H9 (cell line): ENCODE measurements around the gene HIC1. TPM values are rescaled to one million over a fixed set of nuclear protein-coding genes. Genes with fewer than 3 reads are reported as not detected.

Experiments
- DNase-seq: peaks from one replicate; pipeline ENCODE4 v3.0.0-alpha.2; 2017
- H2AFZ ChIP-seq: one replicate; pipeline ENCODE4 v1.6.1; 2013; ENCODE audit warnings: mild to moderate bottlenecking, low read length, control low read depth, moderate library complexity
- H2AK5ac ChIP-seq: 2 replicates; pipeline ENCODE4 v1.6.1; 2013; ENCODE audit warnings: low read length, control low read depth, mixed read lengths; ENCODE audit not compliant: insufficient read length
- H2BK120ac ChIP-seq: one replicate; pipeline ENCODE4 v1.6.1; 2013; ENCODE audit warnings: low read depth, mild to moderate bottlenecking, low read length, control low read depth, inconsistent platforms; ENCODE audit not compliant: poor library complexity, severe bottlenecking
- H2BK12ac ChIP-seq: 2 replicates; pipeline ENCODE4 v1.6.1; 2013; ENCODE audit warnings: low read length, control low read depth, mixed read lengths, low read depth; ENCODE audit not compliant: insufficient read length
- H2BK15ac ChIP-seq: 2 replicates; pipeline ENCODE4 v1.6.1; 2013; ENCODE audit warnings: low read depth, low read length, control low read depth
- H2BK20ac ChIP-seq: one replicate; pipeline ENCODE4 v1.6.1; 2013; ENCODE audit warnings: low read depth, mild to moderate bottlenecking, low read length, control low read depth, inconsistent platforms; ENCODE audit not compliant: poor library complexity, severe bottlenecking
- H2BK5ac ChIP-seq: 2 replicates; pipeline ENCODE4 v1.6.1; 2013; ENCODE audit warnings: low read length, control low read depth, mixed read lengths; ENCODE audit not compliant: insufficient read length
- H3K14ac ChIP-seq: 2 replicates; pipeline ENCODE4 v1.6.1; 2013; ENCODE audit warnings: low read length, control low read depth; ENCODE audit not compliant: insufficient read depth
- H3K18ac ChIP-seq: 2 replicates; pipeline ENCODE4 v1.6.1; 2013; ENCODE audit warnings: low read depth, mild to moderate bottlenecking, mixed read lengths, low read length, control low read depth; ENCODE audit not compliant: insufficient read length
- H3K23ac ChIP-seq: 2 replicates; pipeline ENCODE4 v1.6.1; 2013; ENCODE audit warnings: low read length, control low read depth, mixed read lengths, low read depth; ENCODE audit not compliant: insufficient read length
- H3K23me2 ChIP-seq: 2 replicates; pipeline ENCODE4 v1.6.1; 2013; ENCODE audit warnings: low read depth, mild to moderate bottlenecking, mixed read lengths, low read length, control low read depth; ENCODE audit not compliant: insufficient read length, poor library complexity, severe bottlenecking
- H3K27ac ChIP-seq: 2 replicates; pipeline ENCODE4 v1.5.1; 2013; ENCODE audit warnings: low read length, control low read depth, mixed read lengths, low read depth; ENCODE audit not compliant: insufficient read length
- H3K27me3 ChIP-seq: 2 replicates; pipeline ENCODE4 v1.6.1; 2013; ENCODE audit warnings: low read length, control low read depth, inconsistent platforms; ENCODE audit not compliant: insufficient read depth
- H3K4ac ChIP-seq: 2 replicates; pipeline ENCODE4 v1.6.1; 2013; ENCODE audit warnings: low read depth, mild to moderate bottlenecking, control low read depth, inconsistent platforms, low read length, moderate library complexity
- H3K4me1 ChIP-seq: 2 replicates; pipeline ENCODE4 v1.6.1; 2013; ENCODE audit warnings: low read length, control low read depth, inconsistent platforms; ENCODE audit not compliant: insufficient read depth
- H3K4me2 ChIP-seq: 2 replicates; pipeline ENCODE4 v1.6.1; 2013; ENCODE audit warnings: low read length, control low read depth, mixed read lengths; ENCODE audit not compliant: insufficient read length, insufficient read depth
- H3K56ac ChIP-seq: 2 replicates; pipeline ENCODE4 v1.6.1; 2013; ENCODE audit warnings: low read depth, mild to moderate bottlenecking, mixed read lengths, low read length, control low read depth; ENCODE audit not compliant: insufficient read length
- H3K79me1 ChIP-seq: 2 replicates; pipeline ENCODE4 v1.6.1; 2013; ENCODE audit warnings: low read depth, mild to moderate bottlenecking, moderate library complexity, low read length, control low read depth, inconsistent platforms; ENCODE audit not compliant: insufficient read depth, poor library complexity, severe bottlenecking
- H3K79me2 ChIP-seq: 2 replicates; pipeline ENCODE4 v1.6.1; 2013; ENCODE audit warnings: low read length, control low read depth, inconsistent platforms; ENCODE audit not compliant: insufficient read depth
- H3K9ac ChIP-seq: 2 replicates; pipeline ENCODE4 v1.6.1; 2013; ENCODE audit warnings: low read length, control low read depth, mixed read lengths; ENCODE audit not compliant: insufficient read length; ENCODE audit errors: extremely low read depth
- H3K9me3 ChIP-seq: one replicate; pipeline ENCODE4 v1.6.1; 2013; ENCODE audit warnings: low read depth, low read length, inconsistent platforms; ENCODE audit not compliant: control insufficient read depth
- H3T11ph ChIP-seq: one replicate; pipeline ENCODE4 v1.6.1; 2013; ENCODE audit warnings: mild to moderate bottlenecking, low read length, control low read depth, inconsistent platforms
- H4K20me1 ChIP-seq: one replicate; pipeline ENCODE4 v1.6.1; 2013; ENCODE audit not compliant: control insufficient read depth, insufficient read length, insufficient read depth
- H4K5ac ChIP-seq: 2 replicates; pipeline ENCODE4 v1.6.1; 2013; ENCODE audit warnings: low read depth, mild to moderate bottlenecking, mixed read lengths, low read length, control low read depth; ENCODE audit not compliant: insufficient read length
- H4K8ac ChIP-seq: replicated peaks from 2 replicates; pipeline ENCODE4 v1.6.1; 2013; ENCODE audit warnings: low read length, control low read depth, mixed read lengths, low read depth; ENCODE audit not compliant: insufficient read length
- H4K91ac ChIP-seq: 2 replicates; pipeline ENCODE4 v1.6.1; 2013; ENCODE audit warnings: low read depth, mild to moderate bottlenecking, moderate library complexity, mixed read lengths, low read length, control low read depth; ENCODE audit not compliant: insufficient read length
- H3K27ac Mint-ChIP-seq, 3 experiments: 2 replicates in 2 of 3; 3 replicates in 1 of 3; pipeline ENCODE4 v1.8.0; 2020 to 2021; ENCODE audit warnings: mixed read lengths in 3 of 3, mild to moderate bottlenecking in 1 of 3, moderate library complexity in 1 of 3
- H3K27me3 Mint-ChIP-seq: 2 replicates; pipeline ENCODE4 v1.8.0; 2021; ENCODE audit warnings: low read depth, mild to moderate bottlenecking, moderate library complexity, mixed read lengths
- H3K36me3 Mint-ChIP-seq, 3 experiments: 2 replicates in 2 of 3; 3 replicates in 1 of 3; pipeline ENCODE4 v1.8.0; 2020 to 2021; ENCODE audit warnings: low read depth in 3 of 3, mixed read lengths in 3 of 3; ENCODE audit not compliant: insufficient read depth in 1 of 3
- H3K4me1 Mint-ChIP-seq, 2 experiments: 2 replicates each; pipeline ENCODE4 v1.8.0; 2020; ENCODE audit warnings: mixed read lengths in 2 of 2
- H3K4me3 Mint-ChIP-seq, 2 experiments: 2 replicates in 1 of 2; 3 replicates in 1 of 2; pipeline ENCODE4 v1.8.0; 2020 to 2021; ENCODE audit warnings: mild to moderate bottlenecking in 2 of 2, mixed read lengths in 2 of 2, moderate library complexity in 1 of 2
- H3K9me3 Mint-ChIP-seq, 2 experiments: 2 replicates in 1 of 2; 3 replicates in 1 of 2; pipeline ENCODE4 v1.8.0; 2020; ENCODE audit warnings: mild to moderate bottlenecking in 2 of 2, mixed read lengths in 2 of 2, moderate library complexity in 1 of 2
- CTCF ChIP-seq: fragments of 200-600 bp; sonication (generic); conservative IDR thresholded peaks from 3 replicates; pipeline ENCODE4 v1.8.0; 2021; ENCODE audit warnings: antibody characterized with exemption, mild to moderate bottlenecking
- WGBS: extraction: QIAGEN DNeasy Blood & Tissue Kit; methylation state at CpG from one replicate; pipeline ENCODE4 v1.1.7; 2013; ENCODE audit warnings: missing lambda C conversion rate, low lambda C conversion rate, mixed read lengths; ENCODE audit not compliant: insufficient read length; ENCODE audit errors: extremely low coverage; 5-methylcytosine and 5-hydroxymethylcytosine counted together
- total RNA-seq: library from RNA; stranded (reverse); gene quantifications from 2 replicates; pipeline ENCODE4 v1.2.1, GENCODE V29; 2021

The HIC1 gene
- total RNA-seq, 1 experiment from 2014 or later: 1.8 TPM

- Histone ChIP-seq H3K9me3 (no peaks in the 10 kb centered on the region), H4K8ac (no peak overlapping the region), H3K56ac (no peak overlapping the region), H3K79me1 (no peaks in the 10 kb centered on the region), H2BK120ac (no peak overlapping the region), H3K23ac (no peak overlapping the region), H2BK20ac (no peak overlapping the region), H2BK15ac (no peak overlapping the region), H4K20me1 (no peaks in the 10 kb centered on the region), H3T11ph (no peak overlapping the region), H2BK5ac (no peak overlapping the region), H4K91ac (no peak overlapping the region), H3K4me2 (no peak overlapping the region), H4K5ac (no peak overlapping the region), H3K9ac (no peak overlapping the region), H3K27ac (no peak overlapping the region), H3K27me3 (no peaks in the 10 kb centered on the region), H2AFZ (no peak overlapping the region), H2BK12ac (no peak overlapping the region), H2AK5ac (no peak overlapping the region), H3K4ac (no peak overlapping the region), H3K23me2 (peaks cover 9% of the 10 kb centered on the region), H3K79me2 (no peaks in the 10 kb centered on the region), H3K4me1 (no peaks in the 10 kb centered on the region), H3K14ac (no peak overlapping the region), H3K18ac (no peak overlapping the region)
- Mint-ChIP-seq H3K27me3 (peaks cover 21% of the 10 kb centered on the region), H3K36me3 (peaks cover 7 to 19% (median 13%) of the 10 kb centered on the region in 3 experiments), H3K4me1 (peaks cover 7 to 11% of the 10 kb centered on the region in 2 experiments), H3K4me3 (peak overlapping the region; percentile 90 to 92), H3K9me3 (no peaks in the 10 kb centered on the region), H3K27ac (no peak overlapping the region)
- no CpG with 5 or more reads among the region's 5 CpGs for WGBS
- DNase-seq: no peak
- no peak; the same call in 2 of the 3 replicates for TF ChIP-seq CTCF
Measured at GRCh38 chr17:2042933-2043332, 12.0 kb upstream of the HIC1 start.
